Stimulated activated CD4-positive, alpha-beta T cell treated with anti-CD3 and anti-CD28 coated beads, TNF-alpha, amount 100 ng/mL, for 4 hours (primary cell): Measurements from ENCODE around the gene KBTBD12.

Experiments used
- DNase-seq, 3 experiments: peaks; one replicate each; pipeline ENCODE4 v3.0.0-alpha.2; 2020; ENCODE audit warnings: low read depth in 3 of 3

The KBTBD12 gene

DNA sequence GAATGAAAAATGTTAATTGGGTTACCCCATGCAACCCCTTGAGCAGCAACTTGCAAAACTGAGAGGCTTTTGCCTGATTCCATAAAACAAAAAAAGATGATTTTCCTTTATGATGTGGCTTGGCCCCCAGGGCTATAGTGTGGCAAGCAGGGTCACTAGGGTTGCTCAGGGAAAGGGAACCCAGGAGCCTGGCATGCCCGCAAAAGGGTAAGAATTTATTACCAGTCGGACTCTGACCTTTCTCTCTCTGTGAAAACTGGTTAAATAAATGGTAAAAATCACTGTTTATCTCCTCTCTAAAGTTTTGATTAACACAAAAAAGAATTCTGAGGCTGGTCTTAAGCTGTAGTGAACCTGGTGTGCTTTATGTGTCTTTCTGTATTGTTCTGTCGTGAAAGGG, 99.5 kb downstream of the KBTBD12 start:
- DNase-seq: no peak

DNA sequence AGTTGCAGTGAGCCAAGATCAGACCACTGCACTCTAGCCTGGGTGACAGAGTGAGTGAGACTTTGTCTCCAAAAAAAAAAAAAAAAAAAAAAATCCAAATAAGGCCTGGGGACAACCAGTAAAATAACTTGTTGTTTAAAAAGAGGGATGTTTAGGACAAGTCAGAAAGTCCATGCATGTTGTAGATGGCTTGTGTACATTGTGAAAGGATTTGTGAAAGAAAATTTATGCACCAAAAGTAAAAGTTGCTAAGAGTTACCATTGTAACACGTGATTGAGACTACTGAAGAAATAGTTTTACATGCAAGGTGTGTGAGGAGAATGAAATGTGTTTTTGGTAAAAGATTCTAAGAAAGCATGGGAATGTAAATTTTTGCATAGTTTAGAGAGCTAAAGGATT, 101.5 kb downstream of the KBTBD12 start:
- DNase-seq: no peak

- DNase-seq: no peak
Observed at GRCh38 chr3:128021768-128022372, 106.8 kb downstream of the KBTBD12 start.

DNA sequence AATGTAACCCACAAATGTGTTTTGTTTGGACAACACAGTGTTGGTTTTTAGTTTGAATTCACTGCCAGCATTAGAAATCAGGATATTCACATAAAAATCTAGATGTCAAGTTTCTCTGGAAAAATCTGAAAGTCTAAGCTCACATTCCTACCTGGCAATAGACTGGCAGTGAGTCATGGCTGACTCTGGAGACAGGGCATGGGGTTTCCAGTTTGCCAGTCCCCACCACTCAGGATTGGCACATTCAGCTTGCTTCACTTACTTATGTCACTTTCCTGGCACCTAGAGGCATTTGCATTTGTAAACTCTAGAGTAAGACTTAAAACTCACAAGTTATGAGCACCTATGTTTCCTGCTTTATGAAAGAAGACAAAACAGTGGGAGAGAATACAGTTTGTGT, 118.1 kb downstream of the KBTBD12 start:
- no peak for DNase-seq

- DNase-seq: no peak
Observed at GRCh38 chr3:128036119-128036518, 121.1 kb downstream of the KBTBD12 start.
